Activated naive CD8-positive, alpha-beta T cell treated with anti-CD3 and anti-CD28 coated beads, Interleukin-2, amount 50 U/mL, for 24 hours (primary cell): ENCODE data around the gene ALDH3A1.
"Not testable (repeated sequence)": the region's sequence is repeated elsewhere in the genome, so short reads cannot be mapped to it uniquely, and the experiment has no call there.

Experiments used
- ATAC-seq: fragments of 150-1000 bp; cut with Tn5 transposase; one replicate; pipeline ENCODE4 v1.10.0; 2021
- DNase-seq: peaks from one replicate; pipeline ENCODE4 v3.0.0; 2021
- H3K27ac Mint-ChIP-seq: one replicate; pipeline ENCODE4 v1.8.0; 2021; ENCODE audit warnings: mild to moderate bottlenecking, mixed read lengths
- H3K27me3 Mint-ChIP-seq: one replicate; pipeline ENCODE4 v1.8.0; 2021; ENCODE audit warnings: mixed read lengths
- H3K36me3 Mint-ChIP-seq: one replicate; pipeline ENCODE4 v1.8.0; 2021; ENCODE audit warnings: low read depth, mixed read lengths
- H3K4me1 Mint-ChIP-seq: one replicate; pipeline ENCODE4 v1.8.0; 2021; ENCODE audit warnings: mixed read lengths
- H3K4me3 Mint-ChIP-seq: one replicate; pipeline ENCODE4 v1.8.0; 2021; ENCODE audit warnings: mild to moderate bottlenecking, moderate library complexity, mixed read lengths
- H3K9me3 Mint-ChIP-seq: one replicate; pipeline ENCODE4 v1.8.0; 2021; ENCODE audit warnings: mixed read lengths

Gene ALDH3A1

DNA sequence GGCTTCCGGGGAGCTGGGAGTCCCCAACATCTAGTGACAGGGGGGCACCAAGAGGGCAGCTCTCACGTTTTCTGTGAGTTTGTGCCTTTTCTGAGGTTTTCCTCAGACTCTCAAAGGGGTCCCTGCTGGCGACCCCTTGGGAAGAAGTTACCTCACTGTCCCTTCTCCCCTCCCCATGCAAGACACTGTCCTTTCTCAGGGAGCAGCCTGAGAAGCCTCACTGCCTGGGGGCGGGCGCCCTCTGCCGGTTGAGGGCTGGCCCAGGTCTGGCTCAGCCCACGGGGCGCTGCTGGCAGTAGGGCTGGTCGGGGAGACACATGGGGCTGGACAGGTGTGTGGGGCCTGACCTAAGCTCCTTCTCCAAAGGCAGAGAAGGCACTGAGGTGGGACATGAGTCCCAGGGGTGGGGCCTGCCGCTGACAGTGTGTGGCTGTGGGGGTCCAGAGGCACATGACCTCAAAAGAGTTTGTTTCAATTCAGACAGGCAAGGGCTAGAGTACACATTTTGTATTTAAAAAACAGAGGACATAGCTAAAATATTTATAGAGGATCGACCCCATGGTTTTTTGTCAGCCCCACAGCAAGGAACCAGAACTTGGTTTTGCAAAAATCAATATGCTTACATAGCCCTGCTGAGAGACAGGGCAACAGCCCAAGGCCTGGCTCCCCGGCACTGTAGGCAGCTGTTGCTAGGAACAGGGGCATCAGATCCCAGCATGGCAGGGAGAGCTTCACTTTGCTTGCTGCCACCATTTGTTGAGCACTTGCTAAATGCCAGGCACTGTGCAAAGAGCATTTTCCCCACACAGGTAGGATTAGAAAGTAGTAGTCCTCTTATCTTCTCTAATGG lies 18.5 kb upstream of the ALDH3A1 start:
- DNase-seq (peak; percentile 87), ATAC-seq (peak; percentile 88)
- Mint-ChIP-seq H3K4me3 (no peak overlapping the region), H3K27ac (peak overlapping the region; percentile 62), H3K4me1 (peaks cover 29% of the 10 kb centered on the region), H3K27me3 (peaks cover 2% of the 10 kb centered on the region), H3K36me3 (no peaks in the 10 kb centered on the region), H3K9me3 (no peaks in the 10 kb centered on the region)

GRCh38 chr17:19766016-19766415 lies 17.9 kb upstream of the ALDH3A1 start:
- H3K27ac Mint-ChIP-seq, result no peak overlapping the region
- no peak overlapping the region for H3K4me3 Mint-ChIP-seq
- no peak for ATAC-seq
- peaks cover 2% of the 10 kb centered on the region for H3K27me3 Mint-ChIP-seq
- DNase-seq, result no peak
- H3K9me3 Mint-ChIP-seq, result no peaks in the 10 kb centered on the region
- peaks cover 22% of the 10 kb centered on the region for H3K4me1 Mint-ChIP-seq
- no peaks in the 10 kb centered on the region for H3K36me3 Mint-ChIP-seq

GRCh38 chr17:19763991-19764390 lies 15.9 kb upstream of the ALDH3A1 start:
- H3K9me3 Mint-ChIP-seq, H3K4me3 Mint-ChIP-seq, H3K36me3 Mint-ChIP-seq, DNase-seq, ATAC-seq, H3K27ac Mint-ChIP-seq, H3K27me3 Mint-ChIP-seq: not testable (repeated sequence)
- H3K4me1 Mint-ChIP-seq, result peaks cover 12% of the 10 kb centered on the region

- no peak for ATAC-seq
- H3K4me1 Mint-ChIP-seq, result peaks cover 12% of the 10 kb centered on the region
- no peak overlapping the region for H3K27ac Mint-ChIP-seq
- no peaks in the 10 kb centered on the region for H3K36me3 Mint-ChIP-seq
- no peak for DNase-seq
- peaks cover 4% of the 10 kb centered on the region for H3K27me3 Mint-ChIP-seq
- H3K4me3 Mint-ChIP-seq, result no peak overlapping the region
- H3K9me3 Mint-ChIP-seq, result no peaks in the 10 kb centered on the region
These were observed 15.3 kb upstream of the ALDH3A1 start for GRCh38 chr17:19763416-19763815.

DNA sequence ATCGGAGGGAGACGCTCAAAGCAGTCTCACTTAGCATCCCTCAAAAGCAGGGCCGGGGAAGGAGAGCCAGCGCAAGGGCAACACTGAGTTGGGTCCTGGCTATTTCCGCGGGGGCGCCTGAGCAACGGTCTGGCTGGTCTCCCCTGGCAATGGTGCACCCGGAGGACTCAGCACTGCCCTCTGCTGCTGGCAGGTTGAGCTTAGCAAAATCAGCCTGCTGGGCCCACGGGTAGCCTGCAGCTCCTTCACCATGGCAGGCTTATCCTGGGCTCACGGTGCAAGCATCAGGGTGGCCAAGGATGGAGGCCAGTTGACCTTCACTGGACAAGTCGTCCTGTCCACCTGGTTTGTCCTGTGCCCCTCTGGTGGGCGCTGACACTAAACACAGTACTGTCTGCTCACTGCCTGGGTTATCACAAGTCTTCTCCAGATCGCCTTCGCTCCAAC lies 14.4 kb upstream of the ALDH3A1 start:
- peaks cover 8% of the 10 kb centered on the region for H3K4me1 Mint-ChIP-seq
- H3K27me3 Mint-ChIP-seq, result peaks cover 4% of the 10 kb centered on the region
- no peaks in the 10 kb centered on the region for H3K9me3 Mint-ChIP-seq
- no peak overlapping the region for H3K4me3 Mint-ChIP-seq
- ATAC-seq (peak; percentile 57), DNase-seq (peak; percentile 66)
- H3K27ac Mint-ChIP-seq, result no peak overlapping the region
- H3K36me3 Mint-ChIP-seq, result no peaks in the 10 kb centered on the region

- H3K27ac Mint-ChIP-seq, result no peak overlapping the region
- DNase-seq (no peak), ATAC-seq (no peak)
- no peaks in the 10 kb centered on the region for H3K36me3 Mint-ChIP-seq
- H3K9me3 Mint-ChIP-seq, result no peaks in the 10 kb centered on the region
- H3K4me1 Mint-ChIP-seq, result peaks cover 8% of the 10 kb centered on the region
- no peak overlapping the region for H3K4me3 Mint-ChIP-seq
- peaks cover 8% of the 10 kb centered on the region for H3K27me3 Mint-ChIP-seq
These were observed 12.6 kb upstream of the ALDH3A1 start for GRCh38 chr17:19760746-19761145.

DNA sequence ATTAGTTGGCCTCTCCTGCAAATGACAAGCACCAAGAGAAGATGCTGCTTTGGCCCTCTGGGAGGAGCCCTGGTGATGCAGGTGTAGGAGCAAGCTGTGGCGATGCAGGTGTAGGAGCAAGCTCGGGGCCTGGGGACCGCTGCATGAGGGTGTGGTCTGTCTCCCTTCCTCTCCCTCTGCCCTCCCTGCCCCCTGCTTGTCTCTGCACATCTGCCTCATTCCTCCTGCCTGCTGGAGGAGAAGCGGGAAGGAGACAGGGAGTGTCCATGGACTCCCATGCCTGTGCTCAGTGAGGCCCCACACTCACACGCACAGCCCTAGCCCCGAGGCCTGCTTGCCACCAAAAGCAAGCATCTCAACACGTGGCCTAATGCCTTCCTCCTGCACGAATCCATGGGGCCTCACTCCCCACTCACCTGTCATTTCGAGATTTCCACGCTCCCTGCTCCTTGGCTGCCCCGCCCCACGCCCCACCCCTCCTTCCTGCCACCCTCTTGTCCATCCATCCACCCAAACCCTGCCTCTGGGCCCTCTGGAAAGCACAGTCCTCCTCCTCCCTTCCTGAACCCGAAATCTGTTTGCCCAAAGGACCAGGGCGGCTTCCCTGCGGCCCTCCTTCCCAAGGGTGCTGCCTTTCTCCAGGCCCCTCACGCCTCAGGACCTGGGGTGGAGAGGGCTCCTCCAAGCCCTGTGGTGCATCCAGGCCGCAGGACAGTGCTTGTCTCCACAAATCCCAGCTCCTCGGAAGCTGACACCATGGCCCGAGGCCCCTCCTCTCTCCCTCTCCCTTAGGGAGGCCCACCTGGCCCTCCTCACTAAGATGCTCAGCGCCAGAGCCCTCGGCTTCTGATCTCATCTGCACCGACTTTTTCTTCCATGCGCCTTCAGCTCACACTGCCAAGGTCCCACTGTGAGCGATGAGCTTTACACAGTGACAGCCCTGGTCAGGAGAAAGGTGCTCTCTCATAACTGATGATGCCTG lies 11.8 kb upstream of the ALDH3A1 start:
- no peak for DNase-seq
- Mint-ChIP-seq H3K4me1 (peaks cover 17% of the 10 kb centered on the region), H3K27me3 (peaks cover 10% of the 10 kb centered on the region), H3K36me3 (no peaks in the 10 kb centered on the region), H3K4me3 (no peak overlapping the region), H3K9me3 (no peaks in the 10 kb centered on the region), H3K27ac (no peak overlapping the region)
- ATAC-seq, result no peak

DNA sequence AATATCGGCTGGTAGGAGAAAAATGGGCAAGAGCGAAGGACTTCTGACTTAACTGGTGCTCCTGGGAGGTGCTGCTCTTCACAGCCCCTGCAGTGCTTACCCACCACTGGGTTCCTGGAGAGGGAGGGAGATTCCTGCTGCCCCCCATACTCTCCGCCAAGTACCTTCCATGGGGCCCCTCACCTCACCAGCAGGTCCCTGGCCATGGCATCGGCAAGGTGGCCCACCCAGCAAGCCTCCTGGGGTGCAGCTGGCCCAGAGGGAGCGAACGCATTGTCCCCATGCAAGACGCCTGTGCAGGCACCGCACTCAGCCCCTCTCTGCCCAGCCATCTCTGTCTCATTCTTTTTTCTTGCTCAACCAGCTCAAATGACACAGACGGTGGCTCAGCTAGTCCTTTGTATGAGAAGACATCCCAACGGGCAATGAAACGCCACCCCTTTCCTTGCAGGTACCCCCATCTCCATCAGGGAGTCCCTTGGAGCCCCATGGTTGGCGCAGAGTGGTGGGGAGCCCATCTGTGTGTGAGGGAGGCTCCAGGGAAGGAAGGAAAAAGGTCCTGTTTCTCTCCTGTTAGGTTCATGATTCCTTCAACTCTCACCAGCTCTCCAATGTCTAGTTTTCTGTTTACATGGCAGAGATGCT lies 9.6 kb upstream of the ALDH3A1 start:
- peaks cover 10% of the 10 kb centered on the region for H3K27me3 Mint-ChIP-seq
- no peak overlapping the region for H3K4me3 Mint-ChIP-seq
- H3K9me3 Mint-ChIP-seq, result no peaks in the 10 kb centered on the region
- ATAC-seq, result no peak
- H3K36me3 Mint-ChIP-seq, result no peaks in the 10 kb centered on the region
- DNase-seq, result no peak
- no peak overlapping the region for H3K27ac Mint-ChIP-seq
- peaks cover 21% of the 10 kb centered on the region for H3K4me1 Mint-ChIP-seq

DNA sequence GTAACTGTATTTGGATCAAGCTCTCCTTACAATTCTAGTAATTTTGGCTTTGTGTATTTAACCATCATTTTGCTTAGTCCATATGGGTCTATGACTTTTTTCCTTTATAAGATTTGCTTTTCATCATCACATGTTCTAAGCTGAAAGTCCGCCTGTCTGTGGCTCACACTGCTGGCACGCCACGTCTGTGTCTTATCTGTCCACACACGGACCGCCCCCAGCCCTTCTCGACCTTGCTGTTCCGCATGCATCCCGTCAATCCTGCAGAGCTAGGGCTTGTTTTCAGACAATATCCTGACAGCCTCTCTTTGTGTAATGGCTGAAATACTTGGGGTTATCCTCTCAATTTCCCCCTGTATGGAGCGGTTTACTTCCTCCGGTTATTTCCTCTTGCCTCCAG lies 8.4 kb upstream of the ALDH3A1 start:
- Mint-ChIP-seq H3K27me3 (peaks cover 14% of the 10 kb centered on the region), H3K27ac (no peak overlapping the region), H3K4me1 (peaks cover 24% of the 10 kb centered on the region)

DNA sequence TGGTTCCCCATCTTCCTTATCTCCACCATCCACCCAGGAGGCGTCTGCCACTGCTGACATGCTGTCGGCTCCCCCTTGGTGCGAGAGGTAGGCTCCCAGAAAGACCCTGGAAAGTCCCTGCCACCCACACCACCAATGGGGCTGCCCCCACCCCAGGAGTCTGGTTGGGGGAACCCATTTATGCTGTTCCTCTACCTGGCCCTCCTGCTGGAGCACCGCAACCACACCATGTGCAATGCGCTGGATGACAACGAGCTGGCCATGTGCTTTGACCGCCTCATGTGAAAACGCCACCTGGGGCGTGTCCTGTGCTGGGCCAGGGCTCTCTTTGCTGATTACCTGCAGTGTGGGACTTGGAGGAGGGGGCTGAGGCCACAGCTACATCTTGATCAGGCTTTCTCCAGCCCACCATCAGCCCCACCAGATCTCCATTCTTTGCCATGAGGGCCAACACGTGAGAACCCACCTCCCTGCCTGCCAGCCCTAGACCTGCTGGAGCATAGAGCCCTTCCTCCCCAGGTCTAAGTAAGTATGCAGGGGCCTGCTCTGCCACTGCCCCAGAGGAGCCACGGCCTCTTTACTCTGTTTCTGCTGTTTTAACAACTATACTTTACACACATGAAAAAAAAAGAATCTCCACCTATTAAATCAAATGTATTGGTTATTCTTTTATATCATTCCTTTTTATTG lies 7.9 kb upstream of the ALDH3A1 start:
- H3K27me3 Mint-ChIP-seq, result peaks cover 16% of the 10 kb centered on the region
- H3K4me3 Mint-ChIP-seq, result no peak overlapping the region
- H3K9me3 Mint-ChIP-seq, result no peaks in the 10 kb centered on the region
- no peaks in the 10 kb centered on the region for H3K36me3 Mint-ChIP-seq
- ATAC-seq, result peak; percentile 53
- peaks cover 24% of the 10 kb centered on the region for H3K4me1 Mint-ChIP-seq
- DNase-seq, result peak; percentile 43
- peak overlapping the region; percentile 37 for H3K27ac Mint-ChIP-seq

More for the DNA sequence above, 8.4 kb upstream of the ALDH3A1 start:
- ATAC-seq (no peak), DNase-seq (no peak)
- Mint-ChIP-seq H3K9me3 (no peaks in the 10 kb centered on the region), H3K36me3 (no peaks in the 10 kb centered on the region), H3K4me3 (no peak overlapping the region)

DNA sequence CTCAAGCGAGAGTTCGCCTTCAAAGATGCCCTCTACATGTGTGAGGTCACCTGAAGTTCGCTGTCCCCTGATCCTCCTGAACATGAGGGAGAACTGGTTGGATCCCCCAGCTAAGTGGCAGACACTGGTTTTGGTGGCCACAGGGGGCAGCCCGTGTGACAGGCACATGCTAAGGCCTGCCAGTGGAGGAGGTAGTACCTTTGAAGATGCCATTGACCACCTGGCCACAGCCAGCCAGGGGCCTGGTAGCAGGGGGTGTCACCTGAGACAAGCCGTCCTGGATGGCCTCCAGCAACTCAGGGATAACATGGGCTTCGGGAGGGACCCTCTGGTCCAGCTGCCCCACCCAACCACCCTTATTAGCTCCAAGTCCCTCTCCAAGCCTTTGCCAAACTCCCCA lies 7.3 kb upstream of the ALDH3A1 start:
- Mint-ChIP-seq H3K9me3 (no peaks in the 10 kb centered on the region), H3K4me1 (peaks cover 24% of the 10 kb centered on the region), H3K27me3 (peaks cover 17% of the 10 kb centered on the region), H3K4me3 (no peak overlapping the region), H3K27ac (peak overlapping the region; percentile 37), H3K36me3 (no peaks in the 10 kb centered on the region)
- ATAC-seq (peak; percentile 16), DNase-seq (no peak)

DNA sequence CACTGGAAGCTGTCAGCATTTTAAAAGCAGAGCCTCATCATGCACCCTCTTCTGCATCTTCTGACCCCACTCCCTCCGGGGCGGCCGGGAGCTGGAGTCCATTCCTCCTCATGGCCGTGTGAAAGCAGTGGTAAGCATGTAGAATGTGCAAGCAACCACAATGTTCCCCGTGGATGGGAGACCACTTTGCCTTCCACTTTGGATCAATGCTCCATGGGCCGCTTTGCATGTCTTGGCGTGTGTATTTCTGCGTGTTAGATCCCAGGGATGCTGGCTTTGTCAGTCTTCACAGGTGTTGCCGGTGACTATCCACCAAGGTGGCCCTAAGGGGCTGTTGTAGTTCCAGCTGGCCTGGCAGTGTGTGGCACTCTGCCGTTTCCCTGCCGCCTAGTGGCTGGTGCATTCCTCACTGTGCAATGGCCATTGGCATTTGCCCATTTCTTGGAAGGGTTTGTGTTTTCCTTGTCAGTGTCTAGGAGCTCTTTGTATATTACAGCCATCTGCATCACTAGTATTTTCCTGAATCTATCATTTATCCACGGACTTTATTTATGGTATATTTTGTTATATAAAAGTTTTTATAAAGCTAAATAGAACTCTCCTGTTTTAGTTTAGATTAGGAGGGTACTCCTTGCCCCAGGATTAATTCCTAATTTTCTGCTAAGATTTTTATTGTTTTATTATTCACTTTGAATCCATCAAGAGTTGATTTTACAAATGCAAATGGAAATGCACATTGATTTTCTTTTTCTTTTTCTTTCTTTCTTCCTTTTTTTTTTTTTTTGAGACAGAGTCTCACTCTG lies 5.8 kb upstream of the ALDH3A1 start:
- no peak for ATAC-seq
- Mint-ChIP-seq H3K9me3 (no peaks in the 10 kb centered on the region), H3K27me3 (peaks cover 15% of the 10 kb centered on the region), H3K27ac (no peak overlapping the region), H3K4me3 (no peak overlapping the region), H3K4me1 (peaks cover 24% of the 10 kb centered on the region), H3K36me3 (no peaks in the 10 kb centered on the region)
- DNase-seq, result no peak

- DNase-seq, result no peak
- peaks cover 15% of the 10 kb centered on the region for H3K27me3 Mint-ChIP-seq
- H3K27ac Mint-ChIP-seq, result no peak overlapping the region
- H3K36me3 Mint-ChIP-seq, result no peaks in the 10 kb centered on the region
- H3K4me3 Mint-ChIP-seq, result no peak overlapping the region
- no peak for ATAC-seq
- H3K4me1 Mint-ChIP-seq, result peaks cover 24% of the 10 kb centered on the region
- H3K9me3 Mint-ChIP-seq, result no peaks in the 10 kb centered on the region
These were observed 5.0 kb upstream of the ALDH3A1 start for GRCh38 chr17:19753051-19753509.
